ENCODE results near the gene UBE2E2.
"Not testable (repeated sequence)": the region's sequence is repeated elsewhere in the genome, so short reads cannot be mapped to it uniquely, and the experiment has no call there.

UBE2E2 gene

GRCh38 chr3:23329471-23330105 lies 126.5 kb downstream of the UBE2E2 start:
- no peak for DNase-seq (ENCODE audit: low spot score)

- no peak for DNase-seq (ENCODE audit: low spot score)
Observed at GRCh38 chr3:23330568-23330967, 127.4 kb downstream of the UBE2E2 start.

GRCh38 chr3:23331141-23331935 lies 128.2 kb downstream of the UBE2E2 start:
- DNase-seq (ENCODE audit: low spot score) = no peak

- DNase-seq (ENCODE audit: low spot score) = no peak
Observed at GRCh38 chr3:23333633-23334032, 130.5 kb downstream of the UBE2E2 start.

- DNase-seq (ENCODE audit: low spot score) = not testable (repeated sequence)
Observed at GRCh38 chr3:23336853-23337252, 133.7 kb downstream of the UBE2E2 start.

- no peak for DNase-seq (ENCODE audit: low spot score)
Observed at GRCh38 chr3:23341147-23341838, 138.2 kb downstream of the UBE2E2 start.

GRCh38 chr3:23342343-23342742 lies 139.2 kb downstream of the UBE2E2 start:
- DNase-seq (ENCODE audit: low spot score) = no peak

- no peak for DNase-seq (ENCODE audit: low spot score)
Observed at GRCh38 chr3:23343509-23343908, 140.4 kb downstream of the UBE2E2 start.

- no peak for DNase-seq (ENCODE audit: low spot score)
Observed at GRCh38 chr3:23344886-23345285, 141.8 kb downstream of the UBE2E2 start.

GRCh38 chr3:23349444-23349843 lies 146.3 kb downstream of the UBE2E2 start:
- DNase-seq (ENCODE audit: low spot score) = not testable (repeated sequence)

GRCh38 chr3:23356169-23356568 lies 153.0 kb downstream of the UBE2E2 start:
- DNase-seq (ENCODE audit: low spot score) = no peak

GRCh38 chr3:23356923-23357322 lies 153.8 kb downstream of the UBE2E2 start:
- no peak for DNase-seq (ENCODE audit: low spot score)

- DNase-seq (ENCODE audit: low spot score) = no peak
Observed at GRCh38 chr3:23359116-23359515, 156.0 kb downstream of the UBE2E2 start.

- no peak for DNase-seq (ENCODE audit: low spot score)
Observed at GRCh38 chr3:23365066-23365465, 161.9 kb downstream of the UBE2E2 start.

GRCh38 chr3:23368731-23369130 lies 165.6 kb downstream of the UBE2E2 start:
- DNase-seq (ENCODE audit: low spot score) = no peak

GRCh38 chr3:23372285-23372684 lies 169.2 kb downstream of the UBE2E2 start:
- DNase-seq (ENCODE audit: low spot score) = no peak

- no peak for DNase-seq (ENCODE audit: low spot score)
Observed at GRCh38 chr3:23376516-23377248, 173.6 kb downstream of the UBE2E2 start.

GRCh38 chr3:23377928-23378672 lies 175.0 kb downstream of the UBE2E2 start:
- DNase-seq (ENCODE audit: low spot score) = no peak

- no peak for DNase-seq (ENCODE audit: low spot score)
Observed at GRCh38 chr3:23383875-23384274, 180.7 kb downstream of the UBE2E2 start.

GRCh38 chr3:23385327-23385726 lies 182.2 kb downstream of the UBE2E2 start:
- DNase-seq (ENCODE audit: low spot score) = no peak

- DNase-seq (ENCODE audit: low spot score) = no peak
Observed at GRCh38 chr3:23387286-23387918, 184.3 kb downstream of the UBE2E2 start.
